Activated CD4-positive, CD25-positive, alpha-beta regulatory T cell (primary cell): ENCODE measurements around the gene OR2D3.
"Not testable (repeated sequence)": the region's sequence is repeated elsewhere in the genome, so short reads cannot be mapped to it uniquely, and the experiment has no call there.

Experiments
- DNase-seq, 4 experiments: peaks; one replicate each; lab custom pipeline; 2025; lab: John Stamatoyannopoulos, UW

The OR2D3 gene

DNA sequence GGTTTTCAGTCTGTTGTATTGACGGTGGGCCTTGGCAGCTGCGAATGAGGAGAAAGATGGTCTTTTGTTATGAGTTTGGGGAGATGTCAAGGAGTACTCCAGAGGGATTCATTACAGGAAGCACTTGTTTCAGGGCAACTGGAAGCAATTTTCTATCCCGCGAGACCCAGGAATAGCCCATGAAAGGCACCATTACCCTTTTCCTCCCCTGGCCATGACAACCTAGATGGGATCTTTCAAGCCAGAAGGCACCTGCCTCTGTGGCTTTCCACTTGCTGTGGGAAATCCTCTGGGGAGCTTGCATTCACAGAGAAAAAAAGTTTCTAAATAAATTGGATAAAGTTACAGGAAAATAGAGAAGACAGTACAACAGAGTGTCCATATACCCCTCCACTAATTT, 8.1 kb downstream of the OR2D3 start:
- no peak for DNase-seq

DNA sequence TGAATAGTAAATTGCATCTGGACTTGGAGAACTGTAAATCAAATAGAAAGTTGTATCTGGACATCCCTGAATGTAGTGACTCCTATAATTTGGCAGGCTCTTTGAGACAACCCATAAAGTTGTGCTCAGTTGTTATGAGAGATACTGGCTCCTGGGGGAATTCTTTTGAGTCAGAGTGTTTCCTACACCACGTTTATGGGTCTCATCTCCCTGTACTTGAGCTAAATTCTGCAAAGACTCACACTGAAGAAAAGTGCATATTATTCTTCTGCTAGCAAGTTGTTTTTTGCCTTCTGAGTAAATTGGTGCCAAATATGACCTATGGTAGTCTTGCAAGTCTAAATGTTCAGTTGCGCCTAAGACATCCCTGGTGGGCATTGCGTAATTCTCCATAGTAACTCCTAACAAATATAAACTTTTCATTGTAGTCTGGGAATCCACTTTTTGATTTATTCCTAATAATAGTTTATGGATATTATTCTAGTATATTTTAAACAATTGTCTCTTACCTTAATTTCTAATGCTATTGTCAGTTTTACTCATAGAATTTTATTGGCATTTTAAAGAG, 10.4 kb downstream of the OR2D3 start:
- DNase-seq = no peak

DNA sequence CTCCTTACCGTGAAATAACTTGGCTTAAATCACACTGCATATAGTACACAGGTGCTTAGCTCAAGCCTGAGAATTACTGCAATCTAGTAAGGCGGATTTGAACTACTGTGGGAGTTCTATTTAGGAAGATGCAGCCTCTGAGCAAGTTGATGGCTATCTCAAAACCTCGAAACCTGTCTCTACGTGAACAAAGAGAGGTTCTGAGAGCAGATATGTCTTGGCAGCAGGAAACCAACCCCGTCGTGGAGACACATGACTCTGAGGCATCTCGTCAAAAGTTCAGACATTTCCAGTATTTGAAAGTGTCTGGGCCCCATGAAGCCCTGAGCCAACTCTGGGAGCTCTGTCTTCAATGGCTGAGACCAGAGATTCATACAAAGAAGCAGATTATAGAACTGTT, 11.3 kb downstream of the OR2D3 start:
- no peak for DNase-seq

DNA sequence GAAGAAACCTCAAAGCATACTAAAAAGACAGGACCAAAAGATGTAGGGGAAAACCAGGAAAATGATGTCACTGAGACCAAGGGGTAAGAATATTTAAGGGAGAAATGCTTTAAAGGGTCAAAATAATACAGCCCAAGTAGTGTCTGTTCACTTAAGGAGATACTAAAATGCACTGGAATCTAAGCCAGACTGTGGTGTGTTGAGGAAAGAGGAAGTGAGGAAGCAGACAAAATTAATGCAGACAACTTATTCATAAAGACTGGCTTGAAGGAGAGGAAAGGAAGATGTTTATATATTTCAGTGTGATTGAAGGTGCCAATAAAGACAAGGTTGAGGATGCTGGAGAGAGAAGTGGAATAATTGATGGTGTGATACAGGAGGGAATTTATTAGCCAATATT, 21.2 kb downstream of the OR2D3 start:
- no peak for DNase-seq

DNA sequence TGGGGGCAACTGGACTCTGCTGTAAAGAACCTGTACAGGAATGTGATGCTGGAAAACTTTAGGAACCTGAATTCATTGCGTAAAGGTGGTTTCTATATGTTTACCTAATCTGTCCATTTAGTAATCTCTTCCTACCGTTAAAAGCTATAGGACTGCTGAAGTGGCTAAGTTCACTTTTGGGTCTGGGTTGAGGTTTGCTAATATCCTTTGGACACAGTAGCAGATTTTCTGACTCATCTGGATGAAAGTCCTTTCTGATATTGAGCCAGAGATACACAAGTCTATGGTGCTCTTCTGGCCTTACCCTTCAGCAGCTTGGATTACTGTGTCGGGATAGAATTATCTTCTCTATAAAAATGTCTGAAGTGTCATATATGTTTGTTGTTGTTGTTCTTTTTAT, 22.3 kb downstream of the OR2D3 start:
- DNase-seq = no peak

DNA sequence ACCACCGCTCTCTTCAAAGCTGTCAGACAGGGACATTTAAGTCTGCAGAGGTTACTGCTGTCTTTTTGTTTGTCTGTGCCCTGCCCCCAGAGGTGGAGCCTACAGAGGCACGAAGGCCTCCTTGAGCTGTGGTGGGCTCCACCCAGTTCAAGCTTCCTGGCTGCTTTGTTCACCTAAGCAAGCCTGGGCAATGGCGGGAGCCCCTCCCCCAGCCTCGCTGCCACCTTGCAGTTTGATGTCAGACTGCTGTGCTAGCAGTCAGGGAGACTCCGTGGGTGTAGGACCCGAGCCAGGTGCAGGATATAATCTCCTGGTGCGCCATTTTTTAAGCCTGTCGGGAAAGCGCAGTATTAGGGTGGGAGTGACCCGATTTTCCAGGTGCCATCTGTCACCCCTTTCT, 33.4 kb downstream of the OR2D3 start:
- not testable (repeated sequence) for DNase-seq

DNA sequence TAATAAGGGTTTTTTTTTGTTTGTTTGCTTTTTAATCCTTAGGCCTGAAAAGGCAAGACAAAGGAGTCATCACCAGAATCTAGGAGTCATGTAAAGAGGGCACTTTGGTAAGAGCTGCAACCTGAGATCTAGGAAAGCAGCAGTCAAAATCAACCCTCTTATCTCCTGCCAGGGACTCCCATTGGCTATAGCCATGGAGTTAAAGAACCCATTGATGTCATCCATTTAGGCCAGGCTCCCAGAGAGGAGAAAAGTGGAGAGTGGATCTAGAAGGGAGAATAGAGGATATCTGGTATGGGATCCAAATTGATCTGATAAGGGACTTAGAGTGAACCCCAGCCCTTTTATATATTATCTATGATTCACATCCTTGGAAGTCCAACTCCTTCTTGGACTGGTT, 41.3 kb downstream of the OR2D3 start:
- no peak for DNase-seq

DNA sequence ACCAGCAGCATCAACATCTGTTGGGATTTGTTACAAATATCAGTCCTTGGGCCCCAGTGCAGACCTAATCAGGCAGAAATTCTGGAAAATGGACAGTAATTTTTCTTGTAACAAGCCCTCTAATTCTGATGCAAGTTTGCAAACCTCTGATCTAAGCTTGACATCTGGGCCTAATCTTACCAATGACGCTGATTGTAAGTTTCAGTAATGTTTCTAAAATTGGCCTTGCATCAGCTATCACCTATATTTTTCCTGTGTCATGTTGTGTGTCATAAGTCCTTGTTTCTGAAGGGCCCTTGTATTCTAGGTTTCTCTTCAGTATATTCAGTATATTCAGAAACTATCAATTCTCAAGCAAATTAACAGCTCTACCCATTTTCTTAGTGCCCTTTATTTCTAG, 41.9 kb downstream of the OR2D3 start:
- no peak for DNase-seq

DNA sequence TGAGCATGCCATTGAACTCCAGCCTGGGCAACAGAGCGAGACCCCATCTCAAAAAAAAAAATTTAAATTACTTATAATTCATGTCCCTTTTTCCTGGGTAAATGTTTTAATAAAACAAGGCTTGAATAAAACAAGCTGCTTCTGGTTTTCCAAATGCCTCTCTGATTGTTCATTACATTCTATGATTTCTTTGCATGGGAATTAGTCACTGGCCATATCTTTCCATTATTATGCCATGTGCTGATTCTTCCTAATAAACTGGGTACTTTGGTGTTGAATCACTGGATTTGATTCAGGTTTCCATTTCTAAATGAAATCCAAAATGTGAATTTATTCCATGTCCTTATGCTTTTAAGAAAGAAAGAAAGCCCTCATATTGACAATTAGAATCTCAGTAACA, 48.0 kb downstream of the OR2D3 start:
- no peak for DNase-seq

DNA sequence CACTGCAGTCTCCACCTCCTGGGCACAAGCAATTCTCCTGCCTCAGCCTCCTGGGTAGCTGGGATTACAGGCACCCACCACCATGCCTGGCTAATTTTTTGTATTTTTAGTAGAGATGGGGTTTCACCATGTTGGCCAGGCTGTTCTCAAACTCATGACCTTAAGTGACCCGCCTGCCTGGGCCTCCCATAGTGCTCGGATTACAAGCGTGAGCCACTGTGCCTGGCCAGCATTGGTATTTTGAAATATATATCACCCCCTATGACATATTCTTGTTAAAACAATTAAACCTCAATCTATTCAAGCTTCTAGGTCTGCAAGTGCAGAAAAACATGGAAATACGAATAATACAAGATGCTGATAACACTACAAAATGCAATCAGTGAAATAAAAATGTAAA, 49.1 kb downstream of the OR2D3 start:
- not testable (repeated sequence) for DNase-seq
